HG03066 (cell line): Measurements from ENCODE around the gene PLCB3.

Experiments used
- ATAC-seq: cut with Tn5 transposase; IDR thresholded peaks from one replicate; pipeline ENCODE4 v1.9.1; 2021; ENCODE audit warnings: low read depth; ENCODE audit not compliant: unreplicated experiment

The PLCB3 gene

DNA sequence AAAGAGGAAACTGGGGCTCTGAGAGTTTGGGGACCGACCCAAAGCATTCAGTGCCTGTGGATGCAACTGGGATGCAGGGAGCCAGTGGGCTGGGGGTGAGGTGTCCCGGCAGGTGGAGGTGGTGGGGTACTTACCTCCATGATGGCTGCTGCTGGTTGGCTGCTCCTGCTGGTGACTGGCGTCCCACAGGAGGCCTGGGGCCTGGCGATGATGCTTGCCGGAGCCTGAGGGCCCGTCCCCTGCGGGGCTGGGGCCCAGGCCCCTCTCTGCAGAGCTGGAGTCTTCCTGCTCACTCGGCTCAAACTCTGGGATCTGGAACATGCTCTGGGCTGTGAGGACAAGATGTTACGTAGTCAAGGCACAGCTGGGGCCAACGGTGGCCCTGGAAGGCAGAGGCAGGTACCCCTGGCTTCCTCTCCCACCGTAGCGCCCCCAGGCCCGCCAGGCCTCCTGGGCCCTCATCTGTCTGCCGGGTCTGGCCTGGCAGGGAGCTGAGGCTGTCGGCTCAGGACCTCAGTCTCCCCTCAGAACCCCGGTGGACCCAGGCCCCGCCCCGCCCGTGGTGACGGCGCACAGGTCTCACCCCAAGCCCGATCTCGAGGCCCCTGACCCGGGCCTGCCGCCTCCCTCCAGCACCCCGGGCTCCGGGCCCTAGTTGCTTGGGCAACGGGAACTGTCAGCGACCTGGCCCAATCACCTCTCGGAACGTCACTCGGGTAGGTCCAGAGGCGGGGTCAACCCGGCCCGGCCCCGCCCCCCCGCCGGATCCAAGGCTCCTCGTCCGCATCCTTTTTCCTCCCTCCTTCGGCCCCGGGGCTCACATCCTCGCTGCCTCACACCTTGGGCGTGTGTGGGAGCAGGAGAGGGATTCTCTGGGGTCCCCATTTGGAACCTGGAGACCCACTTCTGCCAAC is 33.0 kb downstream of the PLCB3 start, which contains the start of gene BAD:
Gene BAD (minus strand): TSS at position 618 of the 914 bp plus-strand sequence. CDS start 297 bp downstream, at position 321.
- peak; percentile 81 for ATAC-seq

DNA sequence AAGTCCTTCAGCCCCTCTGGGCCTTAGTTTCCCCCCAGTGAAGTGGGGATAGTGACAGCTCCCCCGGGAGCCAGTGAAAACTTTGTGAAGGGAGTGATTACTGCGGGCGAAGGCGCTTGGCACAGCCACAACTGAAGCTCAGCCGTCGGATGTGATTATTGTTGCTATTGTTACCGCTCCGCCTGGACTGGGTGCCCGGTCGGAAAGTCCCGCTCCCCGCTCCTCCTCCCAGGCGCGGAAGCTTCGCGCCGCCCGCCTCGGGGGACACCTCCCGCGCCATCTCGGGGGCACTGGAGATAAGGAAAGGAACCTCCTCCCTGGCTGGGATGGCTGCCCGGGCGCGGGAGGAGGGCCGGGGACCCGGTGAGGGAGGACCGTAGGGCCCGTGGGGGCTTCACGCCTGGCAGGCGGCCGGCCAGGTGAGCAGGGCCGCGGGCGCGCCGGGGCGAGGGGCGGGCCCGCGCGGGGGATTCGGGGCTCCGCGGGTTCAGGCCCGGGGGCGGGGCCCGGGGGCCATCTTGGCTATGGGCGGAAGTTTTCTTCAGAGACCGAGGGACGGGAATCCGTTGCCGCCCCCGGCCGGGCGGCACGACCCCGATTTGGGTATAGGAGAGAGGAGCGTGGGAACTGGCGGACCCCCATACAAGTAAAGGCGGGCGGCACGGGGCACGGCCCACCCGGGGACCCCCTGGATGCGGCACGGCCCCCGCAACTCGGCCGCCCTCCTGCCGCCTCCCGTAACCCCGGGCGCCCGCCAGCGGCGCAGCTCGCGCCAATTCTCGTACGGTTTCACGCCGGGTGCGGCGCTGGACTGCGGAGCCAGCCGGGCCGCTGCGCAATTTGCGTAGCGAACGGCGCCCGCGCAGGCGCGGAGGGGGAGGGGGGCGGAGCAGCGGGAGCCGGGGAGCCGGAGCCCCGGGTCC is 33.9 kb downstream of the PLCB3 start, which contains the start of gene GPR137:
Gene GPR137 (plus strand): TSS at position 887 of the 923 bp plus-strand sequence. CDS start 677 bp downstream, outside the sequence.
- peak; percentile 45 for ATAC-seq

DNA sequence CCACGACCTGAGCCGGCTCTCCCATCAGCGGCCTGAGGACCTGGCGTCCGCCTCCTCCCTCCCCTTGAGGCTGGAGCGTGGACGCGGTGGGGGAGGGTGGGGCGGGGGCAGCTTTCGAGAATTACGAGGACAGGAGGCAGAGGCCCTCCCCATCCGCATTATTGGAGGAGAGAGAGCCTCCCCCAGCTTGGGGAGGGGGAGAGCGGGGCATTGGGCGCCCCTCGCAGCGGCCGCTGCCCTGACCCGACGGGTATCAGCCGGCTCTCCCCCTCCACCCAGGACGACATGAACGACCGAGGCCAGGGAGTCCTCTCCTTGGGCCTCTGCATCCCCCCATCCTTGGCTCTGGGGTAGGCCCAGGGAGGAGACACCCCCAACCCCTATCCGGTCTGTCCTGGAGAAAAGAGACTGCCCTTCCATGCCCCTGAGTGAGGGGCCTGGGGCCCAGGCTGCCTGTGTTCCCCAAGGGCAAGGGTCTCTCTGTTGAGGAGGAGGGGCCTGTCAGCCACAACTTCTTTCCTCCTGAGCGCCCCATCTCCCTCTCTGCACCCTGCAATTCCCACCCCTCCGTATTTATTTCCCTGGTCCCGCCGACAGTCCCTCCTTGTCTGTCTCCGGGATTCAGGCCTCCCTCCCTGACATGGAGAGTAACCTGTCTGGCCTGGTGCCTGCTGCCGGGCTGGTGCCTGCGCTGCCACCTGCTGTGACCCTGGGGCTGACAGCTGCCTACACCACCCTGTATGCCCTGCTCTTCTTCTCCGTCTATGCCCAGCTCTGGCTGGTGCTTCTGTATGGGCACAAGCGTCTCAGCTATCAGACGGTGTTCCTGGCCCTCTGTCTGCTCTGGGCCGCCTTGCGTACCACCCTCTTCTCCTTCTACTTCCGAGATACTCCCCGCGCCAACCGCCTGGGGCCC is 34.8 kb downstream of the PLCB3 start:
- no peak for ATAC-seq

DNA sequence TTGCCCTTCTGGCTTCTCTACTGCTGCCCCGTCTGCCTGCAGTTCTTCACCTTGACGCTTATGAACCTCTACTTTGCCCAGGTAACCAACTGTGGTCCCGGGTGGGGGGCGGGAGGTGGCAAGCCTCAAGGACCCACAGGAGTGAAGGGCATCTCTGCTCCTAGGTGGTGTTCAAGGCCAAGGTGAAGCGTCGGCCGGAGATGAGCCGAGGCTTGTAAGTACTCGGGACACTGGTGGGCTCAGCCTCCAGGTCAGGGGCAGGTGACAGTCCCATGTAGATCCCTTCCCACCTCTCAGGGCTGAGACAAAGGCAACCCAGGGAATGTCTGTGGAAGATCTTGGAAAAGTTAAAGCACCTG is 35.5 kb downstream of the PLCB3 start:
- no peak for ATAC-seq

DNA sequence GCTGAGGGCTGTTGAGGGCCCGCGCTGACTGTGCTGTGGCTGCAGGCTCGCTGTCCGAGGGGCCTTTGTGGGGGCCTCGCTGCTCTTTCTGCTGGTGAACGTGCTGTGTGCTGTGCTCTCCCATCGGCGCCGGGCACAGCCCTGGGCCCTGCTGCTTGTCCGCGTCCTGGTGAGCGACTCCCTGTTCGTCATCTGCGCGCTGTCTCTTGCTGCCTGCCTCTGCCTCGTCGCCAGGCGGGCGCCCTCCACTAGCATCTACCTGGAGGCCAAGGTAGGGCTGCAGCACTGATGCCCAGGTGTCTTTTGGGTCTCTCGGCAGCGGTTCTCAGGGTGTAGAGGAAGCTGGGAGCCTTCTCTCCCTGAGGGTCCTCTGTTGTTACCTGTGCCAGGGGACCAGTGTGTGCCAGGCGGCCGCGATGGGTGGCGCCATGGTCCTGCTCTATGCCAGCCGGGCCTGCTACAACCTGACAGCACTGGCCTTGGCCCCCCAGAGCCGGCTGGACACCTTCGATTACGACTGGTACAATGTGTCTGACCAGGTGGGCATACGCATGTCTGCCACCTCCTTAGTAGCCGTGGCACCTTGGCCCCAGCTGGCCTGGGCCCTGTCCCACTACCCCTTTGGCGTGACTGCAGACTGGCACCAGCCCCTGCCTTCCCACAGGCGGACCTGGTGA is 36.5 kb downstream of the PLCB3 start:
- no peak for ATAC-seq

DNA sequence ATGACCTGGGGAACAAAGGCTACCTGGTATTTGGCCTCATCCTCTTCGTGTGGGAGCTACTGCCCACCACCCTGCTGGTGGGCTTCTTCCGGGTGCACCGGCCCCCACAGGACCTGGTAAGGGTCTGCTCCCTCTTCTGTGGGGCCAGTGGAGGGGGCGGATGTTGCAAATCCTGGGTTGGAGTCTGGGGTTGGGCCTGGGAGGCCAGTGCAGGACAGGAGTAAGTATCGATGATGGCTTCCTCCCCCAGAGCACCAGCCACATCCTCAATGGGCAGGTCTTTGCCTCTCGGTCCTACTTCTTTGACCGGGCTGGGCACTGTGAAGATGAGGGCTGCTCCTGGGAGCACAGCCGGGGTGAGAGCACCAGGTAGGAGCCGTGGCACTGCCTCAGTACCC is 37.0 kb downstream of the PLCB3 start:
- no peak for ATAC-seq

DNA sequence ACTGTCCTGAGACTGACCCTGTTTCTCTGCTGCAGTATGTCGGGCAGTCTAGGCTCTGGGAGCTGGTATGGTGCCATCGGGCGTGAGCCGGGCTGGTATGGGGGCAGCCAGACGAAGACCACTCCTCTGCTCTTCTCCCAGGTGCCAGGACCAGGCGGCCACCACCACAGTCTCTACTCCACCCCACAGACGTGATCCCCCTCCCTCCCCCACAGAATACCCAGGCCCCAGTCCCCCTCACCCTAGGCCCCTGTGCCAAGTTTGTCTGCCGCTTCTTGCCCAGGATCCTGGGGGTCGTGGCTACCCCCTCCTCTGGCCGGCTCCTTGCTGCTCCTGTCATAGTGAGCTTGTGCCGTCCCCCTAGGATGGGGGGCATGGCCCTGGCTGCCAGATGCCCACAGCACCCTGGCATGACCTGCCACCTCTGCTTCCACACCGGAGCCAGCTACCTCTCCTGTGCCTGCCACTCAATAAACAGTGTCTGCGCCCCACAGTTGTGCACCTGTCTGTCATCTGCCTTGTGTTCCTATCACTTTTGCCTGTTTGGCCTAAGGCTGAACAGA is 37.8 kb downstream of the PLCB3 start:
- no peak for ATAC-seq

DNA sequence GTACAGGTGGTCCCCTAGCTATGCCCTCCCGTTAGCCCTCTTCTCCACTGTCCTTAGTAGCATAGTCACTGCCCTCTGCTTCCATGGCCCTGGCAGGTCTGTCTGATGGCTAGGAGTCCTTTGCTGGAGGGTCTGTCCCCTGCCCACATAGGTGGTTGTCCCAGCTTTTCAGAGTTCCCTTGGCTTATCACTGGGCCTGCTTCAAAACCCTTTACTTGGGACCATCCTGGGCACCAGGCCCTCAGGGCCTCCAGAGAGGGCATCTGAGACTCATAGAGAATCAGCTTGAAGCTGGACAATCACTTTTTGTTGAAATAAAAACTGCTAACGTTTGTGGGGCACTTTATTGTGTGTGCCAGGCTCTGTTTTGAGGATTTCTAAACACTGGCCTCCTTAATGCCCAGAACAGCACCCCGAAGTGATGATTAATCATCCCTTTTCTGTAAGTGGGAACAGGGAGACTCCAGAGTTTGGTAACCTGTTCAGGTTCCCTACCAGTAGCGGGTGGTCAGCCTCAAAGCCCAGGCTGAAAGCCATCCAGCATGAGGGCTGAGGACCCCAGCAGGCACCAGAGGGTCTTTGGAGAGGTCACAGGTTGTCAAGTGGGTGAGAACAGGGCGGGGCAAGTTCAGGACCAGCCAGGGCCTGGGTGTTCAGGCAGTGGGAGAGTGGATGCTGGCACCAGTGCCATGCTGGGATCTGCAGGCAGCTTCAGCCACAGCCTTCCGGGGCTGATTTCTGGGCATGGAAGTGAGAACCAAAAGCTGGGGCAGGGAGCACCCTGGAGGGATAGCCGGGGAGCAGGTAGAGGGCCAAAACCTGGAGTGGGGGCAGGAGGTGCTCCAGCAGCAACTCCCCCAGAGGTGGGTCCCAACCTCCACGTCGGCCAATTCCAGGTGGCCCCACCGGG is 39.3 kb downstream of the PLCB3 start:
- ATAC-seq, result no peak

DNA sequence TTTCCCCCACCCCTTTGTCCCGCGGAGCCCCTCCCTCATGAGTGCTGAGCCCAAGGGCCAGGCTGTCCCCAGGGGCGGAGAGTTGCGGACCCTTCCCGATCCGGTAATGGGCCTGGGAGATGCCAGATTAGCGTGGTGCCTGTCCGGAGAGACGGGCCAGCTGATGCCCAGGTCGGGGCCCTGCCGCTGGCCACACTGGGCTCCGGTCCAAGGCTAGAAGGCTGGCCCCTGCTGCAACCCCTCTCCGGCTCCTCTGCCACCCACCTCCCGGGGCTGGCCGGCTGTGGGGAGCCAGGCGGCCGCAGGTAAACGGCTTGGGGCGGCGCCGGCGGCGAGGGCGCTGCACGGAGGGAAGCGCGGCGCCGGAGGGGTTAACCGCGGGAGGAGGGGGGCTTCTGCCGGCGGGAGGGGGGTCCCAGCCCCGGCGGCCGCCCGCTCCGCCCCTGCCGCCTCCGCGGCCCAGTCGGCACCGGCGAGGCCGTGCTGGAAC is 40.0 kb downstream of the PLCB3 start, which contains the start of gene KCNK4:
Gene KCNK4 (plus strand): TSS at position 41 of the 490 bp plus-strand sequence. CDS start 1,717 bp downstream, outside the sequence.
- no peak for ATAC-seq

DNA sequence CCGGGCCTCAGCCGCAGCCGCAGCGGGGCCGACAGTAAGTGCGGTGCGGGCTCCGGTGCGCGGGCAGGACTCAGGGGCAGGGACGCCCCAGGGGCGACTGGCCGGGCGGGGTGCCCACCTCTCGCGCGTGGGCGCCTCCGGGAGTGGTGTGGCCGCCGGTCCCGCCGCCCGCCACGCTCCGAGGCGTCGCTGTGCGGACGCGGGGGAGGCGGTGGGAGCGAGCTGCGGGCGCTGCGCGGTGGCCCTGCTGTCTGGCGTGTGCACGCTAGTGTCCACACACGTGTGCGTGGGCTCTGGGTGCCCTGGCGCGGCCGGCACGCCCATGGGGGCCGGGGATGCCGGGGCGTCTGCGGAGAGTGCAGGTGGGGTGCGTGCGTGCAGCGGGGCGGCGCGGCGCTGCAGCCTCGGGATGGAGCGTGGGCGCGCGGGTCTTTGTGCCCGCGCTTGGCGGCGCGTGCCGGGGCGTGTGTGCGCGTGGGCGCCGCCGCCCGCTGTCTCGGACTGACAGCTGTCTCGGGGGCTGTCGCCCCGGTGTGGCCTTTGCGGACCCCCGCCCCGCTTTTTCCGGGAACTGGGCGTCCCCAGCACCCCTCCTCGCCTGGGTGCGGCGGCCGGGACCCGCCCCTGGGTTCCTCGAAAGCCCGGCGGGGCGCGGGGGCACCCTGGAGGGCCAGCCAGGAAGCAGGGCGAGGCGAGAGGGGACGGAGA is 40.6 kb downstream of the PLCB3 start:
- ATAC-seq, result no peak

DNA sequence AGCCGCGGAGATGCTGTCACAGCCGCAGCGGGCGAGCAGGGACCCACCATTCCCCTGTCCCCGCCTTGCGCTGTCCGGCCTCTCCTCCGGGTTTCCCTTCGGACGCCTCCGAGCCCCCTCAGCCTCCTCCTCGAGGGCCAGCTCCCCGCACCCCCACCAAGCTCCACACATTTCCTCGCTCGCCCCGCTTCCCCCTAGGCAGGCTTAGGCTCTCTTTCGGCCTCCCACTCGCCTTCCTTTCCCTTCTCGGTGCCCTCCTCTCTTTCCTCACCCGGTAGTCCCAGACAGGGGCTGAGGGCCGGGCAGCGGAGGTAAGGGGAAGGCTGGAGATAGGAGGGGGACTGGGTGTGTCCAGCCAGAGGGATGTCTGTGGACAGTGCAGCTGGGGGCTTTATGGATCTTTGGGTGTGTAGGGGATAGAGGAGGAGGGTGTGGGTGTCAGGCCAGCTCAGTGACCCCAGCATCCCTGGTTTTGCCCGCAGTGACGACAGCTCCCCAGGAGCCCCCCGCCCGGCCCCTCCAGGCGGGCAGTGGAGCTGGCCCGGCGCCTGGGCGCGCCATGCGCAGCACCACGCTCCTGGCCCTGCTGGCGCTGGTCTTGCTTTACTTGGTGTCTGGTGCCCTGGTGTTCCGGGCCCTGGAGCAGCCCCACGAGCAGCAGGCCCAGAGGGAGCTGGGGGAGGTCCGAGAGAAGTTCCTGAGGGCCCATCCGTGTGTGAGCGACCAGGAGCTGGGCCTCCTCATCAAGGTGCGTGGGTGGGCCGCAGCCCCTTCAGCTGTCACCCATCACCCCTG is 41.3 kb downstream of the PLCB3 start:
- ATAC-seq, result no peak

DNA sequence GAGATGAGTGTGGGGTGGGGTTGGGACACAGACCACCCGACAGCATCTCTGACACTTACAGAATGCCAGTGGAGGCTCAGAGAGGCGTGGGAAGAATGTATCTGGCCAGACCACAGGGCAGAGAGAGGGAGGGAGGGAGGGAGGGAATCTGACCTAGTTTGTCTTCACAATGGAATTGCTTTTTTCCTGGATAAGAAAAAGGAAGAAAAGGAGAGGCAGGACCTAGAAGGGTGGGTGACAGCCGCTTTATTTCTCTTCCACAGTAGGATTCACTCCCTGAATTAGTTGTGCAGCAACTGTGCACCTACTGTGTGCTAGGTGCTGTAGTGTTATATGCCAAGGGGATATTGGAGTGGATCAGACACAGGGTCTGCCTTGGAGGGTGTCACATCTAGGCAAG is 43.4 kb downstream of the PLCB3 start:
- no peak for ATAC-seq

DNA sequence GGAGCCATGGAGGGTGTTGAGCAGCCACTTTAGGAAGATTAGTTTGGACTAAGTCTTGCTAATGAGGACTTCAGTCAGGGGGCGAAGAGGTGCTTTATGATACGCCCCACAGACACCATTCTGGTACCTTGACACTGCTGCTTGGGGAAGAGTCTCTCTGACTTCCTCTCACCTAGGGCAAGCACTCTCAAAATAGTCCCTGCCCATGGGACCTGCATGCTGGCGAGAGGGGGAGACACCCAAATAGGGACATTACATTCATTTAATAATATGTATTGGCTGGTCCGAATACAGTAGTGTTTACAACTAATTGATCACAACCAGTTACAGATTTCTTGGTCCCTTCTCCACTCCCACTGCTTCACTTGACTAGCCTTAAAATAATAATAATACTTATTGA is 44.4 kb downstream of the PLCB3 start:
- ATAC-seq, result no peak

DNA sequence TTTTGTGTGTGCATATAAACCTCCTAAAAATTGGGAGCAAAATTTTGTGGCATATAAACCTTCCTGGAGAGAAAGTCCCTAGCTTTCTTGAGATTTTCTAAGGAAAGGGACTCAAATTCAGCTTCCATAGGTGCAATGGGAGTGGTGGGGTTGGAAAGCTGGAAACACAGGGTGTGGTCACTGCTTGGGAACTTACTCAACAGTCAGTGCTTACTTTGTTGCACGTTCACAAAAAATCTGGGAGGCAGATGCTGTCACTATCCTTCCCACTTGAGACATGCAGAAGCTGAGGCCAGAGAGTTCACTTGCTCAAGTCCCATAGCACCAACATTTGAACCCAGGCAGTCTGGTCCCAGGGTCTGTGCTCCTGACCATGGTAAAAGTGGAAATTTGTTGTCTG is 44.9 kb downstream of the PLCB3 start:
- ATAC-seq, result no peak

DNA sequence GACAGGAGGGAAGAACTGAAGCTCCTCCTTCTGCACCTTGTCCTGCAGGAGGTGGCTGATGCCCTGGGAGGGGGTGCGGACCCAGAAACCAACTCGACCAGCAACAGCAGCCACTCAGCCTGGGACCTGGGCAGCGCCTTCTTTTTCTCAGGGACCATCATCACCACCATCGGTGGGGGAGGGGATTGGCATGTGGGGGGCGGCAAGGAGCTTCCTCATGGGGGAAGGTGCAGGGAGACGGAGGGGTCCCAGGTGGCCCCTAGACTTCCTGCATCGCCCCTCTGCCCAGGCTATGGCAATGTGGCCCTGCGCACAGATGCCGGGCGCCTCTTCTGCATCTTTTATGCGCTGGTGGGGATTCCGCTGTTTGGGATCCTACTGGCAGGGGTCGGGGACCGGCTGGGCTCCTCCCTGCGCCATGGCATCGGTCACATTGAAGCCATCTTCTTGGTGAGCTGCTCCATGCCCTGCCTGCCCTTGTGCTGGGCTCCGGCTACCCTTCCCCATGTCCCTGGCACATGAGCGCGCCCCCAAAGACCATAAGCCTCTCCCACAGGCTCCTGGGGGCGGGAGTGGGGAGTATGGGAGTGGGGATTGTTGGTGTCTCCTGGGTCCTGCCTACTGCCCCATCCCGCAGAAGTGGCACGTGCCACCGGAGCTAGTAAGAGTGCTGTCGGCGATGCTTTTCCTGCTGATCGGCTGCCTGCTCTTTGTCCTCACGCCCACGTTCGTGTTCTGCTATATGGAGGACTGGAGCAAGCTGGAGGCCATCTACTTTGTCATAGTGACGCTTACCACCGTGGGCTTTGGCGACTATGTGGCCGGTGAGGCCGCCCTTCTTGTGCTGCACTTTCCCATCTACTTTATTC is 45.7 kb downstream of the PLCB3 start:
- no peak for ATAC-seq
